HT-29 (cell line): ENCODE data around the gene OR13C9. TPM values are rescaled to one million over a fixed set of nuclear protein-coding genes. Genes with fewer than 3 reads are reported as not detected.

Source experiments
- total RNA-seq: library from RNA; depleted of rRNA; stranded (reverse); fragments of >200 nt; shearing (Covaris generic); gene quantifications from 2 replicates; pipeline ENCODE4 v1.2.3, GENCODE V29; 2014; rRNA removed

Gene OR13C9
- total RNA-seq, 1 experiment from 2014 or later: not detected

Other genes with a start within 250 kb of the OR13C9 start
- not detected in 2 replicates for gene OR13F1, start 113.9 kb downstream of the OR13C9 start, total RNA-seq
- not detected in 2 replicates for gene OR13C4, start 91.0 kb downstream of the OR13C9 start, total RNA-seq
- gene OR13C3, start 81.3 kb downstream of the OR13C9 start, total RNA-seq: not detected in 2 replicates
- gene OR13C8, start 49.0 kb downstream of the OR13C9 start, total RNA-seq: not detected in 2 replicates
- gene OR13C5, start 18.8 kb downstream of the OR13C9 start, total RNA-seq: not detected in 2 replicates
- gene OR13C2, start 12.6 kb downstream of the OR13C9 start, total RNA-seq: not detected in 2 replicates
- gene OR13D1, start 76.3 kb upstream of the OR13C9 start, total RNA-seq: not detected in 2 replicates
- gene NIPSNAP3A, start 129.5 kb upstream of the OR13C9 start, total RNA-seq: 7.0 TPM in 2 replicates
- not detected in 2 replicates for gene NIPSNAP3B, start 145.9 kb upstream of the OR13C9 start, total RNA-seq